ENCODE data around the gene TAS2R30.

The TAS2R30 gene

DNA sequence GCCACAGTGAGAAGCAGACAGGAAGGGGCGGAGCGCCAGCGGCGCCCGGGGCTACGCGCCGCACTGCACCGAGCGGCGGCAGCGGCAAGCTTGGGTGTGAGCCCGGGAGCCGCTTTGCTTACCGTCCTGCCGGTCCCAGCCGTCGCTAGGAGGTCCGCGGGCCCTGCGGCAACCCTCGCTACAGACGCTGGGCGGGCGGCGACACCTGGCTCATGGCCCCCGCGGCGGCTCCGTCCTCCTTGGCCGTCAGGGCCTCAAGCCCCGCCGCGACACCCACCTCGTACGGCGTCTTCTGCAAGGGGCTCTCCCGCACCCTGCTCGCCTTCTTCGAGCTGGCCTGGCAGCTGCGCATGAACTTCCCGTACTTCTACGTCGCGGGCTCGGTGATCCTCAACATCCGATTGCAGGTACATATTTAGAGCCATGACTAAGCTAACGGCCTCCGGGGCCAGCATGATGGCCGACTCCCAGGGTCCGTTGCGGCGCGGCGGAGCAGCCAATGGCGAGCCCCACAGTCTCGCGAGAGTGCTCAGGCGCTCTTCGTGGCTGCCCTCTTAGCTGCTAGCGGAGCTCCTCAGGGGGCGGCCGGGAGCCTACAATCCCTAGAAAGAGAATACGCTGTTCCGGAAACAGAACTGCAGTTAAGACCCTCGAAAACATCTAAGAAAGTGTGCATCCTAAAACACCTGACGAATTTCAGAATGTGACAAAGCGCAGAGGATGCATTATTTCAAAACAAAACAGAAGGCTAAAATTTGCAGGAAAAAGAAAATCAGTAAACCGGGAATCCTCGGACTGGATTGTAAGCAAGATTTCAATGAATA is 36.9 kb upstream of the TAS2R30 start, which contains the start of gene SMIM10L1 (continued):
- TF ChIP-seq, protein P1, sequence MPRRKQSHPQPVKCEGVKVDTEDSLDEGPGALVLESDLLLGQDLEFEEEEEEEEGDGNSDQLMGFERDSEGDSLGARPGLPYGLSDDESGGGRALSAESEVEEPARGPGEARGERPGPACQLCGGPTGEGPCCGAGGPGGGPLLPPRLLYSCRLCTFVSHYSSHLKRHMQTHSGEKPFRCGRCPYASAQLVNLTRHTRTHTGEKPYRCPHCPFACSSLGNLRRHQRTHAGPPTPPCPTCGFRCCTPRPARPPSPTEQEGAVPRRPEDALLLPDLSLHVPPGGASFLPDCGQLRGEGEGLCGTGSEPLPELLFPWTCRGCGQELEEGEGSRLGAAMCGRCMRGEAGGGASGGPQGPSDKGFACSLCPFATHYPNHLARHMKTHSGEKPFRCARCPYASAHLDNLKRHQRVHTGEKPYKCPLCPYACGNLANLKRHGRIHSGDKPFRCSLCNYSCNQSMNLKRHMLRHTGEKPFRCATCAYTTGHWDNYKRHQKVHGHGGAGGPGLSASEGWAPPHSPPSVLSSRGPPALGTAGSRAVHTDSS (tag by site-specific recombination; IDR thresholded peaks at IDR 0.05), result no peak
- TF ChIP-seq ZNF654 (tag by site-specific recombination; IDR thresholded peaks at IDR 0.05; ENCODE audit: low read depth) (peak; percentile 3; the same call in 1 of the 2 replicates), ZNF10 (tag by site-specific recombination; IDR thresholded peaks at IDR 0.05) (peak; percentile 6; the same call in 1 of the 2 replicates), ZNF184 (tag by site-specific recombination; IDR thresholded peaks at IDR 0.05) (no peak; the same call in 1 of the 2 replicates), ZNF324 (tag by site-specific recombination; IDR thresholded peaks at IDR 0.05) (peak; percentile 36; the same call in 1 of the 2 replicates), ZNF266 (tag by site-specific recombination; IDR thresholded peaks at IDR 0.05; ENCODE audit: low read depth) (no peak), ZNF23 (tag by site-specific recombination; IDR thresholded peaks at IDR 0.05; ENCODE audit: borderline replicate concordance) (no peak), ZNF501 (tag by site-specific recombination; IDR thresholded peaks at IDR 0.05) (peak; percentile 97), SP2 (tag by site-specific recombination; IDR thresholded peaks at IDR 0.05) (peak; percentile 42), SCRT2 (tag by site-specific recombination; IDR thresholded peaks at IDR 0.05) (0 out of 2 replicates have a peak, but pooled peaks have one; percentile 40), HOXC10 (CRISPR knock-in tag; IDR thresholded peaks at IDR 0.05) (no peak), SALL2 (tag by site-specific recombination; IDR thresholded peaks at IDR 0.05; ENCODE audit: borderline replicate concordance) (no peak), ZXDB (tag by site-specific recombination; IDR thresholded peaks at IDR 0.05) (peak; percentile 80), ZFP3 (tag by site-specific recombination; IDR thresholded peaks at IDR 0.05; ENCODE audit: low read depth) (no peak), ZNF510 (tag by site-specific recombination; IDR thresholded peaks at IDR 0.05; ENCODE audit: insufficient replicate concordance) (no peak), GLI2 (tag by site-specific recombination; IDR thresholded peaks at IDR 0.05; ENCODE audit: borderline replicate concordance, low read depth) (no peak), SETDB1 (IDR thresholded peaks at IDR 0.05; ENCODE audit: insufficient read length, low read length) (no peak), ZNF416 (tag by site-specific recombination; IDR thresholded peaks at IDR 0.05) (no peak), ZNF626 (tag by site-specific recombination; IDR thresholded peaks at IDR 0.05) (no peak), ZNF561 (tag by site-specific recombination; IDR thresholded peaks at IDR 0.05; ENCODE audit: borderline replicate concordance) (peak; percentile 97), ZNF843 (tag by site-specific recombination; IDR thresholded peaks at IDR 0.05) (no peak; the same call in 1 of the 2 replicates), ZNF433 (tag by site-specific recombination; IDR thresholded peaks at IDR 0.05; ENCODE audit: low read depth) (no peak), BCL11B (tag by site-specific recombination; IDR thresholded peaks at IDR 0.05; ENCODE audit: low read depth) (no peak)
- TF ChIP-seq, protein P2, sequence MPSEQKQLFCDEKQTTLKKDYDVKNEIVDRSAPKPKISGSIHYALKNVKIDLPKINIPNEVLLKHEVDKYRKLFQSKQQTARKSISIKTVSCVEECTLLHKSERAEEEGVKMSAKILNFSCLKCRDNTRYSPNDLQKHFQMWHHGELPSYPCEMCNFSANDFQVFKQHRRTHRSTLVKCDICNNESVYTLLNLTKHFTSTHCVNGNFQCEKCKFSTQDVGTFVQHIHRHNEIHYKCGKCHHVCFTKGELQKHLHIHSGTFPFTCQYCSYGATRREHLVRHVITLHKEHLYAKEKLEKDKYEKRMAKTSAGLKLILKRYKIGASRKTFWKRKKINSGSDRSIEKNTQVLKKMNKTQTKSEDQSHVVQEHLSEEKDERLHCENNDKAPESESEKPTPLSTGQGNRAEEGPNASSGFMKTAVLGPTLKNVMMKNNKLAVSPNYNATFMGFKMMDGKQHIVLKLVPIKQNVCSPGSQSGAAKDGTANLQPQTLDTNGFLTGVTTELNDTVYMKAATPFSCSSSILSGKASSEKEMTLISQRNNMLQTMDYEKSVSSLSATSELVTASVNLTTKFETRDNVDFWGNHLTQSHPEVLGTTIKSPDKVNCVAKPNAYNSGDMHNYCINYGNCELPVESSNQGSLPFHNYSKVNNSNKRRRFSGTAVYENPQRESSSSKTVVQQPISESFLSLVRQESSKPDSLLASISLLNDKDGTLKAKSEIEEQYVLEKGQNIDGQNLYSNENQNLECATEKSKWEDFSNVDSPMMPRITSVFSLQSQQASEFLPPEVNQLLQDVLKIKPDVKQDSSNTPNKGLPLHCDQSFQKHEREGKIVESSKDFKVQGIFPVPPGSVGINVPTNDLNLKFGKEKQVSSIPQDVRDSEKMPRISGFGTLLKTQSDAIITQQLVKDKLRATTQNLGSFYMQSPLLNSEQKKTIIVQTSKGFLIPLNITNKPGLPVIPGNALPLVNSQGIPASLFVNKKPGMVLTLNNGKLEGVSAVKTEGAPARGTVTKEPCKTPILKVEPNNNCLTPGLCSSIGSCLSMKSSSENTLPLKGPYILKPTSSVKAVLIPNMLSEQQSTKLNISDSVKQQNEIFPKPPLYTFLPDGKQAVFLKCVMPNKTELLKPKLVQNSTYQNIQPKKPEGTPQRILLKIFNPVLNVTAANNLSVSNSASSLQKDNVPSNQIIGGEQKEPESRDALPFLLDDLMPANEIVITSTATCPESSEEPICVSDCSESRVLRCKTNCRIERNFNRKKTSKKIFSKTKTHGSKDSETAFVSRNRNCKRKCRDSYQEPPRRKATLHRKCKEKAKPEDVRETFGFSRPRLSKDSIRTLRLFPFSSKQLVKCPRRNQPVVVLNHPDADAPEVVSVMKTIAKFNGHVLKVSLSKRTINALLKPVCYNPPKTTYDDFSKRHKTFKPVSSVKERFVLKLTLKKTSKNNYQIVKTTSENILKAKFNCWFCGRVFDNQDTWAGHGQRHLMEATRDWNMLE (tag by site-specific recombination; conservative IDR thresholded peaks at IDR 0.05; ENCODE audit: low read depth), result no peak
- TF ChIP-seq, protein P3, sequence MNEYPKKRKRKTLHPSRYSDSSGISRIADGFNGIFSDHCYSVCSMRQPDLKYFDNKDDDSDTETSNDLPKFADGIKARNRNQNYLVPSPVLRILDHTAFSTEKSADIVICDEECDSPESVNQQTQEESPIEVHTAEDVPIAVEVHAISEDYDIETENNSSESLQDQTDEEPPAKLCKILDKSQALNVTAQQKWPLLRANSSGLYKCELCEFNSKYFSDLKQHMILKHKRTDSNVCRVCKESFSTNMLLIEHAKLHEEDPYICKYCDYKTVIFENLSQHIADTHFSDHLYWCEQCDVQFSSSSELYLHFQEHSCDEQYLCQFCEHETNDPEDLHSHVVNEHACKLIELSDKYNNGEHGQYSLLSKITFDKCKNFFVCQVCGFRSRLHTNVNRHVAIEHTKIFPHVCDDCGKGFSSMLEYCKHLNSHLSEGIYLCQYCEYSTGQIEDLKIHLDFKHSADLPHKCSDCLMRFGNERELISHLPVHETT (tag by site-specific recombination; IDR thresholded peaks at IDR 0.05), result 0 out of 2 replicates have a peak, but pooled peaks have one; percentile 32
- TF ChIP-seq, protein P4, sequence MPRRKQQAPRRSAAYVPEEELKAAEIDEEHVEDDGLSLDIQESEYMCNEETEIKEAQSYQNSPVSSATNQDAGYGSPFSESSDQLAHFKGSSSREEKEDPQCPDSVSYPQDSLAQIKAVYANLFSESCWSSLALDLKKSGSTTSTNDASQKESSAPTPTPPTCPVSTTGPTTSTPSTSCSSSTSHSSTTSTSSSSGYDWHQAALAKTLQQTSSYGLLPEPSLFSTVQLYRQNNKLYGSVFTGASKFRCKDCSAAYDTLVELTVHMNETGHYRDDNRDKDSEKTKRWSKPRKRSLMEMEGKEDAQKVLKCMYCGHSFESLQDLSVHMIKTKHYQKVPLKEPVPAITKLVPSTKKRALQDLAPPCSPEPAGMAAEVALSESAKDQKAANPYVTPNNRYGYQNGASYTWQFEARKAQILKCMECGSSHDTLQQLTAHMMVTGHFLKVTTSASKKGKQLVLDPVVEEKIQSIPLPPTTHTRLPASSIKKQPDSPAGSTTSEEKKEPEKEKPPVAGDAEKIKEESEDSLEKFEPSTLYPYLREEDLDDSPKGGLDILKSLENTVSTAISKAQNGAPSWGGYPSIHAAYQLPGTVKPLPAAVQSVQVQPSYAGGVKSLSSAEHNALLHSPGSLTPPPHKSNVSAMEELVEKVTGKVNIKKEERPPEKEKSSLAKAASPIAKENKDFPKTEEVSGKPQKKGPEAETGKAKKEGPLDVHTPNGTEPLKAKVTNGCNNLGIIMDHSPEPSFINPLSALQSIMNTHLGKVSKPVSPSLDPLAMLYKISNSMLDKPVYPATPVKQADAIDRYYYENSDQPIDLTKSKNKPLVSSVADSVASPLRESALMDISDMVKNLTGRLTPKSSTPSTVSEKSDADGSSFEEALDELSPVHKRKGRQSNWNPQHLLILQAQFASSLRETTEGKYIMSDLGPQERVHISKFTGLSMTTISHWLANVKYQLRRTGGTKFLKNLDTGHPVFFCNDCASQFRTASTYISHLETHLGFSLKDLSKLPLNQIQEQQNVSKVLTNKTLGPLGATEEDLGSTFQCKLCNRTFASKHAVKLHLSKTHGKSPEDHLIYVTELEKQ (tag by site-specific recombination; IDR thresholded peaks at IDR 0.05; ENCODE audit: borderline replicate concordance), result no peak
- TF ChIP-seq, protein P5, sequence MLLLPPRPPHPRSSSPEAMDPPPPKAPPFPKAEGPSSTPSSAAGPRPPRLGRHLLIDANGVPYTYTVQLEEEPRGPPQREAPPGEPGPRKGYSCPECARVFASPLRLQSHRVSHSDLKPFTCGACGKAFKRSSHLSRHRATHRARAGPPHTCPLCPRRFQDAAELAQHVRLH (tag by site-specific recombination; IDR thresholded peaks at IDR 0.05), result no peak

All from HEK293 (cell line).